ENCODE results near the gene EPS8L2. TPM values are rescaled to one million over a fixed set of nuclear protein-coding genes. Genes with fewer than 3 reads are reported as not detected.
"Not testable (repeated sequence)": the region's sequence is repeated elsewhere in the genome, so short reads cannot be mapped to it uniquely, and the experiment has no call there.

Gene EPS8L2
- total RNA-seq, 1 experiment from 2014 or later = 264 TPM

GRCh38 chr11:734541-734940 is 28.5 kb downstream of the EPS8L2 start:
- DNase-seq (ENCODE audit: low read depth); in situ Hi-C loops (cut with HindIII; ENCODE audit: low pct_unique_long_range_greater_than_20kb, low sequenced_read_pairs): not testable (repeated sequence)

GRCh38 chr11:737366-737765 is 31.3 kb downstream of the EPS8L2 start:
- no peak for DNase-seq (ENCODE audit: low read depth)
- in situ Hi-C loops (cut with HindIII; ENCODE audit: low pct_unique_long_range_greater_than_20kb, low sequenced_read_pairs) = no loop called here

DNA sequence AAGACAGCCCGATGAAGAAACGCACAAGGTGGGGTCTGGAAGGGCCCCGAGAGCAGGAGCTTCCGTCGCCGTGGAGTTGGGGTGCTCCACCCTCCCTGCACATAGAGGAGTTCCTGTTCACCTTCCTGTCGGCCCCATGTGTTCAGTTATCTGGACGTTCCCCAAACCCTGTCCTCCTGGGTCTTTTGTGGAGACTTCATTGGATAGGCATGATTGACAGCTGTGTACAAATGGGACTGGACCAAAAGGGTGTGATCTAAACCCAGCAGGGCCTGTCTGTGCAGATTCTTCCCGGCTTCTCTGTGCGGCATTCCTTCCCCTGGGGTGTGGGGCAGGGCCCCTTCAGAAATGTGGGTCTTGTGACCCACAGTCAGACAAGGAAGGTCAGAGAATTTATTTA is 31.9 kb downstream of the EPS8L2 start:
- DNase-seq (ENCODE audit: low read depth); in situ Hi-C loops (cut with HindIII; ENCODE audit: low pct_unique_long_range_greater_than_20kb, low sequenced_read_pairs): not testable (repeated sequence)

DNA sequence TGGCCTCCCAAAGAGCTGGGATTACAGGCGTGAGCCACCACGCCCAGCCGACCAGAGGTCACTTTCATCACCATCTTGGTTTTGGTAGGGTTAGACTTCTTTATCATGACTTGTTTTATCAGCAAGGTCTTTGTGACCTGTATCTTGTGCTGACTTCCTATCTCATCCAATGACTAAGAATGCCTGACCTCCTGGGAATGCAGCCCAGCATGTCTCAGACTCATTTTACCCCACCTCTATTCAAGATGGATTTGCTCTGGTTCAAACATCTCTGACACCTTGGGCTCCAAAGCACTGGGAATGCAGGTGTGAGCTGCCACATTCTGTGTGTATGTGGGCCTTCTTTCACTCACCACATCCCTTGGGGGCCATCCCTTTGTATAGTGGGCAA is 36.1 kb downstream of the EPS8L2 start:
- DNase-seq (ENCODE audit: low read depth) = no peak
- in situ Hi-C loops (cut with HindIII; ENCODE audit: low pct_unique_long_range_greater_than_20kb, low sequenced_read_pairs) = no loop called here

DNA sequence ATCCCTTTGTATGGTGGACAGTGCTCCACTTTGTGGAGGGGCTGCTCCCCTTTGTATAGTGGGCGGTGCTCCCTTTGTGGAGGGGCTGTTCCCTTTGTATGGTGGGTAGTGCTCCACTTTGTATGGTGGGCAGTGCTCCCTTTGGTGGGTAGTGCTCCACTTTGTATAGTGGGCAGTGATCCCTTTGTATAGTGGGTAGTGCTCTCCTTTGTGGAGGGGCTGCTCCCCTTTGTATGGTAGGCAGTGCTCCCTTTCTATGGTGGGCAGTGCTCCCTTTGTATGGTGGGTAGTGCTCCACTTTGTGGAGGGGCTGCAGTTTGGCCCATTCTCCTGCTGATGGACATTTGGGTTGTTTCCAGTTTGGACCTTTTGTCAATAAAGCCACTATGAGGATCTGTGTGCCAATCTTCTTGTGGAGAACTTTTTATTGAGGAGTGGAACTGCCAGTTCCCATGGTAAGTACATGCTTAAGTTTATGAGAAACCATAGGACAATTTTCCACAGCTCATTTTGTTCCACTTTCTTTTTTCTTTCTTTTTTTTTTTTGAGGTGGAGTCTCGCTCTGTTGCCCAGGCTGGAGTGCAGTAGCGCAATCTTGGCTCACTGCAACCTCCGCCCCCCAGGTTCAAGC is 36.7 kb downstream of the EPS8L2 start:
- no peak for DNase-seq (ENCODE audit: low read depth)
- in situ Hi-C loops (cut with HindIII; ENCODE audit: low pct_unique_long_range_greater_than_20kb, low sequenced_read_pairs) = no loop called here

GRCh38 chr11:745428-745827 is 39.4 kb downstream of the EPS8L2 start:
- in situ Hi-C loops (cut with HindIII; ENCODE audit: low pct_unique_long_range_greater_than_20kb, low sequenced_read_pairs) = no loop called here
- DNase-seq (ENCODE audit: low read depth) = no peak

GRCh38 chr11:746289-747157 is 40.5 kb downstream of the EPS8L2 start:
- DNase-seq (ENCODE audit: low read depth) = peak; percentile 58
- in situ Hi-C loops (cut with HindIII; ENCODE audit: low pct_unique_long_range_greater_than_20kb, low sequenced_read_pairs) = no loop called here

DNA sequence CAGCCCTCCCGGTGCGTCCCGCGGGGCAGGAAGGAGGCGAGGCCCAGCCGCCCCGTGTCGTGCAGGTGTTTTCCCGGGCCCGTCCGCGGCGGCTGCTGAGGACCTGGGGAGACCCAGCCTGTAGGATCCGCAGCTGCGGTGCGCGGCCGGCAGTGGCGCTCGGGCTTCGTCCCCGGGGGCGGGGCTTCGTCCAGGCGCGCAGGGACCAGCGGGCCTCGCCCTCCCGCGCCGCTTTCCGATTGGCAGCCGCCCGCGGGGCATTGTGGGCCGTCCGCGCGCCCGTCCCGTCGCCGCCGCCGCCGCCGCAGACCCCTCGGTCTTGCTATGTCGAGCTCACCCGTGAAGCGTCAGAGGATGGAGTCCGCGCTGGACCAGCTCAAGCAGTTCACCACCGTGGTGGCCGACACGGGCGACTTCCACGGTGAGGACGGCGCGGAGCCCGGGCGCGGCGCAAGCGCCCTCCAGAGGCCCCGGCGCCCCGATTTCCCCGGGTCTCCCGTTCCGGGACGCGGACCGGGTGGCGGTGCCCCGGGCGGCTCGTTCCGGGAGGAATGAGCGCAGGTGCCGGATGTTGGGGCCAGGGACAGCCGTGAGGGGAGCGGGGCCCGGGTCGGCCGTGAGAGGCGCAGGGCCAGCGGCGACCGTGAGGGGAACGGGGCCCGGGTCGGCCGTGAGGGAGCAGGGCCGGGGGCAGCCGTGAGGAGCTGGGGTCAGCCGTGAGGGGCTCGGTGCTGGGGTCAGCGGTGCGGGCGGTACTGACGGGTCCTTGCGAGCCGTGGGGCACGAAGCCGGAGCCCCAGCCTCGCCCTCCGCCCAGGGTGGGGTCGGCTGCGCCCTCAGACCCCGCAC is 41.4 kb downstream of the EPS8L2 start, which contains the start of gene TALDO1:
TALDO1 (plus strand) TSS at position 307 of the 849 bp plus-strand sequence; CDS start at position 325, 18 bp downstream.
- in situ Hi-C loops (cut with HindIII; ENCODE audit: low pct_unique_long_range_greater_than_20kb, low sequenced_read_pairs) = no loop called here
- DNase-seq (ENCODE audit: low read depth) = peak; percentile 87

DNA sequence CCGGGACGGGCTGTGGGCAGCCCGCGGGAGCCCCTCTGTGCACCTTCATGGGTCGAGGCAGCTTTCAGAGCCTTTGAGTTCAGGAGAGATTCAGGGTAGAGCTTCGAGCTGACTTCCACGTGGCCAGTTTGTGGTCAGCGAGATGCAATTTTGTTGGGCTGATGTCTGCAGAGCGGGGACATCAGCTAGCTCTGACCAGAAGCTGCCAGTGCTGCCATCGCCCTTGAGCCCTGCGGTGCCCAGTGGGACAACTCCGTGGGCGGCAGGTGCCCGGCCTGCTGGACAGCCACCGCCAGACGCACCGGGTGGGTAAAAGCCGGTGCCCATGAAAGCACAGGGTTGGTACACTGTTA is 42.0 kb downstream of the EPS8L2 start:
- in situ Hi-C loops (cut with HindIII; ENCODE audit: low pct_unique_long_range_greater_than_20kb, low sequenced_read_pairs) = no loop called here
- DNase-seq (ENCODE audit: low read depth) = no peak

DNA sequence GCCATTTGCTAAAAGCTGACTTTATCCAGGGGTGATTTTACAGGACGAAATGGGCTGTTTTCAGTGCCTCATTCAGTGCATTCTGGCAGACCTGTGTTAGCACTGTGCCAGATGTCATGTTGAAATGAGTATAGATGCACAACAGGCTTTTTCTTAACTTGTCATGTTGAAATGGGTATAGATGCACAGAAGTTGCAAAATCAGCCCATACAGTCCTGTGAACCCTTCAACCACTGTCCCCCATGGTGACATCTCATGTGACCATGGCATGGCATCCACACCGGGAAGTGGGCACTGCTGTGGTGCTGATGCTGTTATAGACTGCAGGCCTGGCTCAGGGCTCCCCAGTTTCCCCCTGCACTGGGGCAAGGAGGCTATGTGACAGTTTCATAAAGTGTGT is 43.7 kb downstream of the EPS8L2 start:
- in situ Hi-C loops (cut with HindIII; ENCODE audit: low pct_unique_long_range_greater_than_20kb, low sequenced_read_pairs) = no loop called here
- DNase-seq (ENCODE audit: low read depth) = peak; percentile 22

- in situ Hi-C loops (cut with HindIII; ENCODE audit: low pct_unique_long_range_greater_than_20kb, low sequenced_read_pairs) = no loop called here
- no peak for DNase-seq (ENCODE audit: low read depth)
These were observed 54.2 kb downstream of the EPS8L2 start for GRCh38 chr11:760236-760635.

GRCh38 chr11:761526-762108 is 55.6 kb downstream of the EPS8L2 start:
- in situ Hi-C loops (cut with HindIII; ENCODE audit: low pct_unique_long_range_greater_than_20kb, low sequenced_read_pairs) = no loop called here
- DNase-seq (ENCODE audit: low read depth) = no peak

DNA sequence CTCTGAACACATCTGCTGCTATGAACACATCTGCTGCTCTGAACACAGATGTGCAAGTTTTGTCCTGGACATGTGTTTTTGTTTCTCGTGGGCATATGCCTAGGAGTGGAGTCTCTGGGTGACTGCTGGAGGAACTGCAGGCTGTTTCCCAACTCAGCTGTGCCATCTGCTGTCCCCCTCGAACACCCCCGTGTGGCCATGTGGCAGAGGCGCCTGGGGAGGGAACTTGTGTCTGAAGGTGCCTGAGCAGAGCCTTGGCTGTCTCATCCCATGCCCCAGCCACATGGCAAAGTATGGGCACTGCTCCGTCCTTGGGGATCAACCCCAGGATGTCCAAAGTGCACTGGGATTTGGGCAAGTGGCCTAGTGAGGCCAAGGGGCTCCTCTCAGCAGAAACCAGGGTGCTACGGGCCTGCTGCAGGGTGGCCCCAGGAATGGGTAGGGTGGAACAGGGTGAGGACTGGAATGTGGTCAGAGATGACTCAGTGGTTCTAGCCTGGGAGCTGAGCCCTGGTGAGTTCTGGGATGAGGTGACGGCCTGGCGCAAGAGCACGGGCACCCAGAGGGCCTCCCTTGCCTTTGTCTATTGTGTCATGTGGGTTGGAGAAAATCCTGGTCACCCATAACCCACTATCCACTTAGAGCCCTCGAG is 56.5 kb downstream of the EPS8L2 start:
- in situ Hi-C loops (cut with HindIII; ENCODE audit: low pct_unique_long_range_greater_than_20kb, low sequenced_read_pairs) = no loop called here

GRCh38 chr11:763073-763463 is 57.0 kb downstream of the EPS8L2 start:
- in situ Hi-C loops (cut with HindIII; ENCODE audit: low pct_unique_long_range_greater_than_20kb, low sequenced_read_pairs) = no loop called here

More for the DNA sequence above, 56.5 kb downstream of the EPS8L2 start:
- DNase-seq (ENCODE audit: low read depth) = peak; percentile 52

DNA sequence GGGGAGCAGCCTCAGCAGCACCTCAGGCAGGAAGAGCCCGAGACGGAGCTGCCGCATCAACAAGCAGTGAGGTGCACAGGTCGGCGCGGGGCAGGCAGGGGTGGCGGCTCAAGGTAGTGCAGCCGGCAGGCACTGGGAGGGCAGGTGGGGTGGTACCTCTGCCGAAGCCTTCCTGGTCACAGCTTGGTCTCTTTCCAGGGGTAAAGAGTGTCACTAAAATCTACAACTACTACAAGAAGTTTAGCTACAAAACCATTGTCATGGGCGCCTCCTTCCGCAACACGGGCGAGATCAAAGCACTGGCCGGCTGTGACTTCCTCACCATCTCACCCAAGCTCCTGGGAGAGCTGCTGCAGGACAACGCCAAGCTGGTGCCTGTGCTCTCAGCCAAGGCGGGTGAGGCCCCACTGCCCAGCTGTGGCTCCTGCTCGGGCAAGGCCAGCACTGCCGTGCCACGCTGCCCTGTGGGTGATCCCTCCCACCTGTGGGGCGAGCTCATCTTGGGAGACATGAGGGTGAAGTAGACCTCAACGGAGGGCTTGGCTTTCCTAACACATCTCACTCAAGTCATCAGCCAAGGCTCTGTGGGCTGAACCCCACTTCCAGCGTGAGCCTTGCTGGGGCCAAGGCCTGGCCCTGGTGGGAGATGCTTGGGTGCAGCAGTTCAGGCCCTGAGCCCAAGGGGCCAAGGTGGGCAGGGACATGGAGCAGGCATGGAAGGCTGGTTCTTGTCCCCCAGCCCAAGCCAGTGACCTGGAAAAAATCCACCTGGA is 57.7 kb downstream of the EPS8L2 start:
- in situ Hi-C loops (cut with HindIII; ENCODE audit: low pct_unique_long_range_greater_than_20kb, low sequenced_read_pairs) = no loop called here
- no peak for DNase-seq (ENCODE audit: low read depth)

More at GRCh38 chr11:763073-763463, 57.0 kb downstream of the EPS8L2 start:
- no peak for DNase-seq (ENCODE audit: low read depth)

- peak; percentile 12 for DNase-seq (ENCODE audit: low read depth)
- in situ Hi-C loops (cut with HindIII; ENCODE audit: low pct_unique_long_range_greater_than_20kb, low sequenced_read_pairs) = no loop called here
These were observed 58.4 kb downstream of the EPS8L2 start for GRCh38 chr11:764322-765024.
